CD4-positive, CD25-positive, alpha-beta regulatory T cell (primary cell): ENCODE measurements around the gene BST1. TPM values are rescaled to one million over a fixed set of nuclear protein-coding genes. Genes with fewer than 3 reads are reported as not detected.

Experiments used
- ATAC-seq, 2 donors: fragments of 150-1000 bp; cut with Tn5 transposase; one replicate each; pipeline ENCODE4 v1.10.0; 2021; ENCODE audit warnings: low read depth in 2 of 2, moderate number of reproducible peaks in 2 of 2, moderate library complexity in 1 of 2
- DNase-seq, 3 donors: peaks; one replicate each; pipeline versions ENCODE4 v3.0.0 to v3.0.0-alpha.2; 2012 to 2022; ENCODE audit warnings: mixed read lengths in 1 of 3
- H3K27ac ChIP-seq: one replicate; pipeline ENCODE4 v1.7.0; 2013; ENCODE audit warnings: mild to moderate bottlenecking, low read length; ENCODE audit not compliant: insufficient read depth, poor library complexity, severe bottlenecking
- H3K27me3 ChIP-seq: one replicate; pipeline ENCODE4 v1.7.0; 2013; ENCODE audit warnings: low read length; ENCODE audit not compliant: control insufficient read depth, insufficient read depth
- H3K36me3 ChIP-seq: one replicate; pipeline ENCODE4 v1.7.0; 2013; ENCODE audit warnings: mild to moderate bottlenecking, low read length, moderate library complexity; ENCODE audit not compliant: control insufficient read depth, insufficient read depth
- H3K4me1 ChIP-seq: 2 replicates; pipeline ENCODE4 v1.7.0; 2013; ENCODE audit warnings: mild to moderate bottlenecking, low read length; ENCODE audit not compliant: insufficient read depth, control insufficient read depth, poor library complexity, severe bottlenecking
- H3K4me3 ChIP-seq: one replicate; pipeline ENCODE4 v1.7.0; 2013; ENCODE audit warnings: low read depth, mild to moderate bottlenecking, low read length, moderate library complexity
- H3K9me3 ChIP-seq, 2 experiments: 1 replicate in 1 of 2; 2 replicates in 1 of 2; pipeline ENCODE4 v1.7.0; 2013; ENCODE audit warnings: low read length in 2 of 2, mild to moderate bottlenecking in 1 of 2, moderate library complexity in 1 of 2; ENCODE audit not compliant: control insufficient read depth in 2 of 2
- H3K27ac Mint-ChIP-seq, 3 donors: one replicate each; pipeline ENCODE4 v1.8.0; 2020 to 2022; ENCODE audit warnings: mild to moderate bottlenecking in 3 of 3, mixed read lengths in 3 of 3, moderate library complexity in 2 of 3
- H3K27me3 Mint-ChIP-seq: one replicate; pipeline ENCODE4 v1.8.0; 2022; ENCODE audit warnings: mild to moderate bottlenecking, mixed read lengths
- H3K36me3 Mint-ChIP-seq: one replicate; pipeline ENCODE4 v1.8.0; 2020; ENCODE audit warnings: mixed read lengths
- H3K4me1 Mint-ChIP-seq, 4 donors: one replicate each; pipeline ENCODE4 v1.8.0; 2020 to 2022; ENCODE audit warnings: mixed read lengths in 4 of 4, mild to moderate bottlenecking in 1 of 4
- H3K4me3 Mint-ChIP-seq, 4 donors: one replicate each; pipeline ENCODE4 v1.8.0; 2020 to 2022; ENCODE audit warnings: mild to moderate bottlenecking in 4 of 4, mixed read lengths in 4 of 4, moderate library complexity in 3 of 4
- H3K9me3 Mint-ChIP-seq, 7 donors: one replicate each; pipeline ENCODE4 v1.8.0; 2020 to 2022; ENCODE audit warnings: mixed read lengths in 7 of 7, mild to moderate bottlenecking in 3 of 7, moderate library complexity in 2 of 7
- polyA plus RNA-seq, 4 donors: library from polyadenylated mRNA; unstranded; fragments of 300-500 nt; fragmentation: Illumina TruSeq; gene quantifications; one replicate each; pipeline ENCODE4 v1.2.3, GENCODE V29; 2021
- total RNA-seq: library from RNA; stranded (reverse); gene quantifications from one replicate; pipeline ENCODE4 v1.2.3, GENCODE V29; 2022

The BST1 gene
- total and polyA plus RNA-seq, 5 donors from 2014 or later = 0.27 to 6.5 (median 1.5) TPM; not detected in 1

GRCh38 chr4:15658136-15658770 is 44.6 kb upstream of the BST1 start:
- H3K9me3 ChIP-seq = no peaks in the 10 kb centered on the region
- no peak overlapping the region for H3K27ac ChIP-seq
- H3K27me3 ChIP-seq = no peaks in the 10 kb centered on the region
- H3K4me1 Mint-ChIP-seq = peaks cover 12 to 19% (median 17%) of the 10 kb centered on the region in 4 donors
- H3K36me3 ChIP-seq = no peaks in the 10 kb centered on the region
- H3K4me3 Mint-ChIP-seq = peak overlapping the region in 1 of 4 donors; percentile 15
- H3K4me3 ChIP-seq = no peak overlapping the region
- H3K27me3 Mint-ChIP-seq = no peaks in the 10 kb centered on the region
- DNase-seq (no peak), ATAC-seq (no peak)
- no peak overlapping the region for H3K27ac Mint-ChIP-seq
- no peaks in the 10 kb centered on the region for H3K36me3 Mint-ChIP-seq
- peaks cover 0 to 2% (median 0%) of the 10 kb centered on the region in 7 donors for H3K9me3 Mint-ChIP-seq
- peaks cover 19% of the 10 kb centered on the region for H3K4me1 ChIP-seq

GRCh38 chr4:15658781-15659180 is 44.1 kb upstream of the BST1 start:
- no peaks in the 10 kb centered on the region for H3K27me3 Mint-ChIP-seq
- DNase-seq = no peak
- H3K4me1 Mint-ChIP-seq = peaks cover 7 to 14% (median 12%) of the 10 kb centered on the region in 4 donors
- Histone ChIP-seq H3K36me3 (no peaks in the 10 kb centered on the region), H3K27ac (no peak overlapping the region), H3K9me3 (no peaks in the 10 kb centered on the region), H3K4me1 (peaks cover 14% of the 10 kb centered on the region), H3K27me3 (no peaks in the 10 kb centered on the region), H3K4me3 (no peak overlapping the region)
- no peak overlapping the region for H3K27ac Mint-ChIP-seq
- ATAC-seq = no peak
- H3K9me3 Mint-ChIP-seq = peaks cover 0 to 2% (median 0%) of the 10 kb centered on the region in 7 donors
- no peaks in the 10 kb centered on the region for H3K36me3 Mint-ChIP-seq
- H3K4me3 Mint-ChIP-seq = no peak overlapping the region

GRCh38 chr4:15659768-15660570 is 42.9 kb upstream of the BST1 start:
- H3K4me3 Mint-ChIP-seq = no peak overlapping the region
- H3K27ac ChIP-seq = no peak overlapping the region
- H3K4me3 ChIP-seq = no peak overlapping the region

GRCh38 chr4:15665753-15666365 is 37.0 kb upstream of the BST1 start:
- no peaks in the 10 kb centered on the region for H3K36me3 ChIP-seq
- DNase-seq = no peak
- no peaks in the 10 kb centered on the region for H3K4me1 ChIP-seq
- H3K4me1 Mint-ChIP-seq = peaks cover 0 to 11% (median 5%) of the 10 kb centered on the region in 4 donors
- H3K4me3 Mint-ChIP-seq = no peak overlapping the region
- H3K9me3 ChIP-seq = no peaks in the 10 kb centered on the region
- no peak overlapping the region for H3K4me3 ChIP-seq
- H3K27me3 ChIP-seq = no peaks in the 10 kb centered on the region
- H3K27me3 Mint-ChIP-seq = no peaks in the 10 kb centered on the region
- H3K36me3 Mint-ChIP-seq = no peaks in the 10 kb centered on the region
- no peak overlapping the region for H3K27ac ChIP-seq
- no peaks in the 10 kb centered on the region for H3K9me3 Mint-ChIP-seq
- peak overlapping the region in 1 of 3 donors; percentile 41 for H3K27ac Mint-ChIP-seq
- no peak for ATAC-seq

More at GRCh38 chr4:15659768-15660570, 42.9 kb upstream of the BST1 start:
- Mint-ChIP-seq H3K36me3 (no peaks in the 10 kb centered on the region), H3K9me3 (peaks cover 0 to 2% (median 0%) of the 10 kb centered on the region in 7 donors), H3K27ac (no peak overlapping the region), H3K4me1 (peaks cover 0 to 6% (median 5%) of the 10 kb centered on the region in 4 donors), H3K27me3 (no peaks in the 10 kb centered on the region)
- ATAC-seq (no peak), DNase-seq (no peak)
- Histone ChIP-seq H3K27me3 (no peaks in the 10 kb centered on the region), H3K9me3 (no peaks in the 10 kb centered on the region), H3K36me3 (no peaks in the 10 kb centered on the region), H3K4me1 (peaks cover 7% of the 10 kb centered on the region)

- Mint-ChIP-seq H3K27ac (no peak overlapping the region), H3K27me3 (no peaks in the 10 kb centered on the region), H3K4me3 (no peak overlapping the region), H3K36me3 (no peaks in the 10 kb centered on the region), H3K4me1 (peaks cover 0 to 15% (median 5%) of the 10 kb centered on the region in 4 donors), H3K9me3 (no peaks in the 10 kb centered on the region)
- no peak overlapping the region for H3K4me3 ChIP-seq
- no peaks in the 10 kb centered on the region for H3K9me3 ChIP-seq
- DNase-seq = no peak
- no peak for ATAC-seq
- H3K36me3 ChIP-seq = no peaks in the 10 kb centered on the region
- no peaks in the 10 kb centered on the region for H3K4me1 ChIP-seq
- no peak overlapping the region for H3K27ac ChIP-seq
- H3K27me3 ChIP-seq = no peaks in the 10 kb centered on the region
Observed at GRCh38 chr4:15667006-15667405, 35.9 kb upstream of the BST1 start.

- H3K4me1 ChIP-seq = no peaks in the 10 kb centered on the region
- Mint-ChIP-seq H3K27me3 (no peaks in the 10 kb centered on the region), H3K36me3 (no peaks in the 10 kb centered on the region), H3K9me3 (no peaks in the 10 kb centered on the region), H3K4me3 (no peak overlapping the region), H3K4me1 (peaks cover 0 to 15% (median 5%) of the 10 kb centered on the region in 4 donors), H3K27ac (no peak overlapping the region)
- no peak overlapping the region for H3K4me3 ChIP-seq
- ATAC-seq (no peak), DNase-seq (no peak)
- H3K27ac ChIP-seq = no peak overlapping the region
- no peaks in the 10 kb centered on the region for H3K36me3 ChIP-seq
- H3K9me3 ChIP-seq = no peaks in the 10 kb centered on the region
- H3K27me3 ChIP-seq = no peaks in the 10 kb centered on the region
Observed at GRCh38 chr4:15668566-15669435, 34.1 kb upstream of the BST1 start.

- Mint-ChIP-seq H3K4me3 (no peak overlapping the region), H3K36me3 (no peaks in the 10 kb centered on the region), H3K27ac (no peak overlapping the region), H3K9me3 (no peaks in the 10 kb centered on the region), H3K4me1 (peaks cover 2 to 15% (median 5%) of the 10 kb centered on the region in 4 donors), H3K27me3 (no peaks in the 10 kb centered on the region)
- ATAC-seq (no peak), DNase-seq (no peak)
- Histone ChIP-seq H3K27me3 (no peaks in the 10 kb centered on the region), H3K4me1 (no peaks in the 10 kb centered on the region), H3K36me3 (no peaks in the 10 kb centered on the region), H3K4me3 (no peak overlapping the region), H3K27ac (no peak overlapping the region), H3K9me3 (no peaks in the 10 kb centered on the region)
Observed at GRCh38 chr4:15670576-15670975, 32.3 kb upstream of the BST1 start.
